ENCODE data around the gene PTOV1. TPM values are rescaled to one million over a fixed set of nuclear protein-coding genes. Genes with fewer than 3 reads are reported as not detected.

The PTOV1 gene
- total and polyA plus RNA-seq, 2 donors (not counting 1 experiment from before 2014, with no cell fraction given) = 144 to 230 TPM

DNA sequence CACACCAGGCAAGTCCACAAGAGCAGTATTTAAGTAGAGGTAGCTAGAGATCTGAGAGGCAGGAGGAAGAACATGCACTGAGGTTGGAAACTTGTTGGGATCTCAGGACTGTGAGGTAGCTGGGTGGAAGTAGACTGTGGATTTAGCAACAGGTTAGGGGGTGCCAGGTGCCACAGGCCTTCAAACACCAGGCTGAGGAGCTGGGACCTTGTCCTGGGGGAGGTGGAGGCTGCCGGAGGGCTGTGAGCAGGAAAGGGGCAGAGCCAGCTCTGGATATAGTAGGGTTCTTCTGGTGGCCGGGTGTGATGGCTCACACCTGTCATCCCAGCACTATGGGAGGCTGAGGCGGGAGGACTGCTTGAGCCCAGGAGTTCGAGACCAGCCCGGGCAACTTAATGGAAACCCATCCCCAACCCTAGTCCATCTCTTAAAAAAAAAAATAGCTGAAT is 41.0 kb upstream of the PTOV1 start:
- Mint-ChIP-seq H3K27ac (peak overlapping the region; percentile 84), H3K27me3 (no peaks in the 10 kb centered on the region), H3K4me1 (peaks cover 55% of the 10 kb centered on the region), H3K4me3 (peak overlapping the region; percentile 96), H3K9me3 (ENCODE audit: insufficient read depth) (no peaks in the 10 kb centered on the region)
- WGBS (ENCODE audit: insufficient coverage) = no CpG with 5 or more reads among the region's 5 CpGs
- ChIA-PET POLR2A (interaction anchor here (0.6 to 1.0 kb wide), 5 partner anchors 25 to 534 kb away, joined by 3 to 10 read pairs (median 3); no protein-coding TSS in a partner anchor), CTCF (interaction anchor here (0.8 to 1.3 kb wide), 3 partner anchors 42 to 123 kb away, joined by 3 read pairs; no protein-coding TSS in a partner anchor)
- peak overlapping the region; percentile 80 for H3K4me2 ChIP-seq (replicated peaks; ENCODE audit: low read depth, low read length, poor library complexity, severe bottlenecking)
- H3K4me3 ChIP-seq (ENCODE audit: control extremely low read depth in 1 of 5, extremely low read depth in 1 of 5, insufficient read depth in 1 of 5, low read depth in 2 of 5, low read length in 4 of 5) = peak overlapping the region; percentile 39 to 87 (median 79)
- H3K27ac ChIP-seq (ENCODE audit: low read length in 2 of 2) = peak overlapping the region; percentile 63 to 66
- H4K20me1 ChIP-seq (ENCODE audit: control insufficient read depth, insufficient read depth, low read length, poor library complexity, severe bottlenecking) = no peaks in the 10 kb centered on the region
- intact Hi-C loops (cut with micrococcal nuclease) = loop anchor here (5.0 kb wide), 1 partner anchor 683 kb away; no protein-coding TSS in a partner anchor
- DNase-seq (no peak), ATAC-seq (ENCODE audit: low read depth) (no peak)
- H3K9me3 ChIP-seq (ENCODE audit: control extremely low read depth in 1 of 3, control insufficient read depth in 2 of 3, insufficient read depth in 1 of 3, low read length in 2 of 3) = no peaks in the 10 kb centered on the region
- H2AFZ ChIP-seq (ENCODE audit: insufficient read depth, low read depth, low read length, poor library complexity, severe bottlenecking) = no peak overlapping the region
- H3K36me3 ChIP-seq (replicated peaks in 1 of 2; ENCODE audit: control extremely low read depth in 1 of 2, control insufficient read depth in 1 of 2, extremely low read depth in 1 of 2, insufficient read depth in 2 of 2, low read length in 1 of 2) = peaks cover 0 to 6% of the 10 kb centered on the region in 2 experiments
- peaks cover 30 to 52% of the 10 kb centered on the region in 2 donors for H3K4me1 ChIP-seq (ENCODE audit: control insufficient read depth in 2 of 2, insufficient read depth in 2 of 2, low read length in 2 of 2)
- H3K79me2 ChIP-seq (ENCODE audit: control insufficient read depth, insufficient read depth, low read length) = peaks cover 3% of the 10 kb centered on the region
- TF ChIP-seq EZH2 (IDR thresholded peaks at IDR 0.05; ENCODE audit: borderline replicate concordance, insufficient read depth, low read depth, low read length, poor library complexity, severe bottlenecking) = no peak
- TF ChIP-seq, protein P1, sequence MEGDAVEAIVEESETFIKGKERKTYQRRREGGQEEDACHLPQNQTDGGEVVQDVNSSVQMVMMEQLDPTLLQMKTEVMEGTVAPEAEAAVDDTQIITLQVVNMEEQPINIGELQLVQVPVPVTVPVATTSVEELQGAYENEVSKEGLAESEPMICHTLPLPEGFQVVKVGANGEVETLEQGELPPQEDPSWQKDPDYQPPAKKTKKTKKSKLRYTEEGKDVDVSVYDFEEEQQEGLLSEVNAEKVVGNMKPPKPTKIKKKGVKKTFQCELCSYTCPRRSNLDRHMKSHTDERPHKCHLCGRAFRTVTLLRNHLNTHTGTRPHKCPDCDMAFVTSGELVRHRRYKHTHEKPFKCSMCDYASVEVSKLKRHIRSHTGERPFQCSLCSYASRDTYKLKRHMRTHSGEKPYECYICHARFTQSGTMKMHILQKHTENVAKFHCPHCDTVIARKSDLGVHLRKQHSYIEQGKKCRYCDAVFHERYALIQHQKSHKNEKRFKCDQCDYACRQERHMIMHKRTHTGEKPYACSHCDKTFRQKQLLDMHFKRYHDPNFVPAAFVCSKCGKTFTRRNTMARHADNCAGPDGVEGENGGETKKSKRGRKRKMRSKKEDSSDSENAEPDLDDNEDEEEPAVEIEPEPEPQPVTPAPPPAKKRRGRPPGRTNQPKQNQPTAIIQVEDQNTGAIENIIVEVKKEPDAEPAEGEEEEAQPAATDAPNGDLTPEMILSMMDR (IDR thresholded peaks at IDR 0.05) = no peak
- peak overlapping the region; percentile 83 for H3K9ac ChIP-seq (ENCODE audit: low read length)
- H3K27me3 ChIP-seq (replicated peaks in 1 of 4; ENCODE audit: control extremely low read depth in 1 of 4, control insufficient read depth in 3 of 4, insufficient read depth in 4 of 4, low read length in 3 of 4) = no peaks in the 10 kb centered on the region

DNA sequence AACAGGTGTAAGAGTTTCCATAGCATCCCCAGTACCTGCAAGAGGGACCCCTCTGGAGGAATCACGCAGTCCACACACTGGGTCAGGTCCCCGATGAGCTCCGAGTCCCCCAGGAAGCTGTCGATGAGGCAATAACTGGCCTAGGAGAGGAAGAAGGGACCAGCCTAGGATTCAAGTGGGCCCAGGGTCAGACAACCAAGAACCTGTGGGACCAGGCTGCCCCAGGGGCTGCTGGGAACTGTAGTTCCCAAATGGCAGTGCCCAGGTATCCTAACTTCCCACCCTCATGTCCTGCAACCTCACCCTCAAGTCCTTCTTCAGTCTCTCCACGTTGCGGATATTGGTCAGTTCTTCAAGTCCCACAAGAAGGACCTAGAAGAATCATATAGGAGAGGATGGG is 39.6 kb upstream of the PTOV1 start:
- intact Hi-C loops (cut with micrococcal nuclease) = no loop called here
- CTCF ChIA-PET = interaction anchor here (0.6 to 1.3 kb wide), 2 partner anchors 15 to 58 kb away, joined by 3 to 4 read pairs; no protein-coding TSS in a partner anchor
- 98% methylated on average over 4 of the region's 6 CpGs for WGBS (ENCODE audit: insufficient coverage)
- H3K4me1 Mint-ChIP-seq = peaks cover 53% of the 10 kb centered on the region
- no peak overlapping the region for H3K4me3 ChIP-seq (ENCODE audit: control extremely low read depth in 1 of 5, extremely low read depth in 1 of 5, insufficient read depth in 1 of 5, low read depth in 2 of 5, low read length in 4 of 5)
- H3K27me3 Mint-ChIP-seq = no peaks in the 10 kb centered on the region
- peaks cover 30 to 52% of the 10 kb centered on the region in 2 donors for H3K4me1 ChIP-seq (ENCODE audit: control insufficient read depth in 2 of 2, insufficient read depth in 2 of 2, low read length in 2 of 2)
- no peak overlapping the region for H3K9ac ChIP-seq (ENCODE audit: low read length)
- no peak overlapping the region for H3K27ac Mint-ChIP-seq
- H3K4me2 ChIP-seq (replicated peaks; ENCODE audit: low read depth, low read length, poor library complexity, severe bottlenecking) = no peak overlapping the region
- no peaks in the 10 kb centered on the region for H3K9me3 ChIP-seq (ENCODE audit: control extremely low read depth in 1 of 3, control insufficient read depth in 2 of 3, insufficient read depth in 1 of 3, low read length in 2 of 3)
- TF ChIP-seq, protein P1 (IDR thresholded peaks at IDR 0.05) = no peak
- TF ChIP-seq EZH2 (IDR thresholded peaks at IDR 0.05; ENCODE audit: borderline replicate concordance, insufficient read depth, low read depth, low read length, poor library complexity, severe bottlenecking) = no peak
- POLR2A ChIA-PET = interaction anchor here (3.3 kb wide), 1 partner anchor 66 kb away, joined by 30 read pairs; the partner anchor contains the start of genes AKT1S1 and TBC1D17
- H3K36me3 ChIP-seq (replicated peaks in 1 of 2; ENCODE audit: control extremely low read depth in 1 of 2, control insufficient read depth in 1 of 2, extremely low read depth in 1 of 2, insufficient read depth in 2 of 2, low read length in 1 of 2) = peaks cover 0 to under 1% of the 10 kb centered on the region in 2 experiments
- no peak overlapping the region for H3K27ac ChIP-seq (ENCODE audit: low read length in 2 of 2)
- no peaks in the 10 kb centered on the region for H3K9me3 Mint-ChIP-seq (ENCODE audit: insufficient read depth)
- H2AFZ ChIP-seq (ENCODE audit: insufficient read depth, low read depth, low read length, poor library complexity, severe bottlenecking) = no peak overlapping the region
- H3K4me3 Mint-ChIP-seq = peak overlapping the region; percentile 97
- no peaks in the 10 kb centered on the region for H4K20me1 ChIP-seq (ENCODE audit: control insufficient read depth, insufficient read depth, low read length, poor library complexity, severe bottlenecking)
- H3K27me3 ChIP-seq (replicated peaks in 1 of 4; ENCODE audit: control extremely low read depth in 1 of 4, control insufficient read depth in 3 of 4, insufficient read depth in 4 of 4, low read length in 3 of 4) = no peaks in the 10 kb centered on the region
- DNase-seq (peak; percentile 32), ATAC-seq (ENCODE audit: low read depth) (no peak)
- H3K79me2 ChIP-seq (ENCODE audit: control insufficient read depth, insufficient read depth, low read length) = peaks cover 3% of the 10 kb centered on the region
